ENCODE results near the gene MPPED2.

The MPPED2 gene

DNA sequence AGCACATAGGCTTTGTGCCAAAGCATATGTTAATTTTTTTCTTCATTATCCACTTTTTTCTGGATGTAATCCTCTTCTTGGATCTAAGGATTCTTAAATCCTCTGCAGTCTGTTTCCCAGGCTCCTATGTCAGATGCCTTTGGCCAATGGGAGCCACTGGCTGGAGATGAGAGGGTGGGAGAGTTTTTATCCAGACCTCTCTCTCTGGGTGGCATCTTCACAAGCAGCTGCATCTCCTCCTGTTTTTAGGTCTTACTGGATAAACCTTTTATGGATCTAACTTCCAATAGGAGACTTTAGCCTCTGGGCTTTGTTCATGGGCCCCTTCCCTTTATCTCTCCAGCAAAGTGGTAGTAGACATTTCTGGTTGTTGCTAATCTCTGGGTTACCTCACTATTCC, 22.4 kb upstream of the MPPED2 start:
- in situ Hi-C loops (cut with MboI; ENCODE audit: low pct_unique_long_range_greater_than_20kb, low sequenced_read_pairs, unreplicated experiment): no loop called here
- TF ChIP-seq, protein P1, sequence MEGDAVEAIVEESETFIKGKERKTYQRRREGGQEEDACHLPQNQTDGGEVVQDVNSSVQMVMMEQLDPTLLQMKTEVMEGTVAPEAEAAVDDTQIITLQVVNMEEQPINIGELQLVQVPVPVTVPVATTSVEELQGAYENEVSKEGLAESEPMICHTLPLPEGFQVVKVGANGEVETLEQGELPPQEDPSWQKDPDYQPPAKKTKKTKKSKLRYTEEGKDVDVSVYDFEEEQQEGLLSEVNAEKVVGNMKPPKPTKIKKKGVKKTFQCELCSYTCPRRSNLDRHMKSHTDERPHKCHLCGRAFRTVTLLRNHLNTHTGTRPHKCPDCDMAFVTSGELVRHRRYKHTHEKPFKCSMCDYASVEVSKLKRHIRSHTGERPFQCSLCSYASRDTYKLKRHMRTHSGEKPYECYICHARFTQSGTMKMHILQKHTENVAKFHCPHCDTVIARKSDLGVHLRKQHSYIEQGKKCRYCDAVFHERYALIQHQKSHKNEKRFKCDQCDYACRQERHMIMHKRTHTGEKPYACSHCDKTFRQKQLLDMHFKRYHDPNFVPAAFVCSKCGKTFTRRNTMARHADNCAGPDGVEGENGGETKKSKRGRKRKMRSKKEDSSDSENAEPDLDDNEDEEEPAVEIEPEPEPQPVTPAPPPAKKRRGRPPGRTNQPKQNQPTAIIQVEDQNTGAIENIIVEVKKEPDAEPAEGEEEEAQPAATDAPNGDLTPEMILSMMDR (IDR thresholded peaks at IDR 0.05; ENCODE audit: extremely low read depth, insufficient read depth, missing control alignments): no peak
- DNase-seq (ENCODE audit: low spot score): no peak

DNA sequence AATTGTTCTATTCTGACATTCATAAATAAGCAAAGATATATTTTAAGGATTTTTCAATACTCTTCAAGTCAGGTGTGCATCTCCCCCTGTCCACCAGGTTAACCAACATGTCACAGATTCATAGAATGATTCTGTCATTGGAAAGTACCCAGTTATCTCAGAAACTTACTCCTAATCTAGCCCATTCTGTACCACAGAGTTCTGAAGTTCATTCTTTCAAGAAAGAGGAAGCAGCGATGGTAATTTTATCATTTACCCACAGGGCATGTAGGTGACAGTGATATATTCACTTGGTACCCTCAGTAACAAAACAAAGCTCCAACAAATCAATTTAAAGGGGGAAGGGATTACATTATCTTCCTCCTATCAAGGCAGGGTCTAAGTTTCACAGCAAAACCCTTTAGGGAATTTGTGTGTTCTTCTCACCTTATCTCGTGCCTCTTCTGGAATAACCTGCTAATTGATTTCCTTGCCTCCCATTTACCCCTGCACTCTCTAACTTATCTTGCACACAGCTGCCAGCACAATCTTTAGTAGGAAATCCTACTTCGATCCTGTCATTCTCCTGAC, 19.0 kb upstream of the MPPED2 start:
- in situ Hi-C loops (cut with MboI; ENCODE audit: low pct_unique_long_range_greater_than_20kb, low sequenced_read_pairs, unreplicated experiment): no loop called here
- no peak for DNase-seq (ENCODE audit: low spot score)
- TF ChIP-seq, protein P1 (IDR thresholded peaks at IDR 0.05; ENCODE audit: extremely low read depth, insufficient read depth, missing control alignments): no peak

DNA sequence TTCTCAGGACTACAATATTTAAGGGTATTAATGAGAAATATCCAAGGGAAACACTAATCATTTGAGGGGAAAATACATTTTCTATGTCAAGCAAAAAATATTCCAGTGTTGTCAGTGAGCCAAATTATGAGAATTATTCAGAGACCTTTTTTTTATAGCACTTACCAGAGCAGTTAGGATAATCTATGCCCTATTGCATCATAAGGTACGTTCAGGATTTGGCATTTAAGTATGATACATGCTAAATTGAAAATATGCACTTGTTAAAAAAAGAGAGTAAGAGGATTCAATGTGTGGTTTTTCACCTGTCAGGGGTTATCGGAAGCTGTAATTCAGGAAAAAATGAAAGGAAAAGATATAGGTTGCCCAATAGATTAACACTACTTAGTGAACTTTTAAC, 17.2 kb upstream of the MPPED2 start:
- TF ChIP-seq, protein P1 (IDR thresholded peaks at IDR 0.05; ENCODE audit: extremely low read depth, insufficient read depth, missing control alignments): no peak
- DNase-seq (ENCODE audit: low spot score): no peak
- in situ Hi-C loops (cut with MboI; ENCODE audit: low pct_unique_long_range_greater_than_20kb, low sequenced_read_pairs, unreplicated experiment): no loop called here

DNA sequence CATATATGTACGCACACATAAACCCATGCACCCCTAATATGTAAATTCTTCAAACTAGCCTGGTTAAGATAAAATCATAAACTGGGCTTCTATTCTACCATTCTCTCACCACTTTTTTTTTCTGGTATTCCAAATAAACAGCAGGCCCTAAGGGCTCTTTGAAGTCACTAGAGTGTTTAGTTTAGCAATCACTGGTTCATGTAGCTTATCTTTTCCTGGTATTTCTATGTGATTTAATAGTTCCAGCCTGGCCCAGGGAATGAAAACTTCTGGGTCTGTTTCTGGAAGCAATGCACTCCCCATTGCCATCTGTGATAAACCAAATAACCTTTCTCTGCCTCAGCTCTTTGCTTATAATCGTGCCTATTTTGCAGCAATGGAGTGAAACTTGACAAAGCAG, 10.7 kb upstream of the MPPED2 start:
- no peak for DNase-seq (ENCODE audit: low spot score)
- in situ Hi-C loops (cut with MboI; ENCODE audit: low pct_unique_long_range_greater_than_20kb, low sequenced_read_pairs, unreplicated experiment): no loop called here
- TF ChIP-seq, protein P1 (IDR thresholded peaks at IDR 0.05; ENCODE audit: extremely low read depth, insufficient read depth, missing control alignments): no peak

DNA sequence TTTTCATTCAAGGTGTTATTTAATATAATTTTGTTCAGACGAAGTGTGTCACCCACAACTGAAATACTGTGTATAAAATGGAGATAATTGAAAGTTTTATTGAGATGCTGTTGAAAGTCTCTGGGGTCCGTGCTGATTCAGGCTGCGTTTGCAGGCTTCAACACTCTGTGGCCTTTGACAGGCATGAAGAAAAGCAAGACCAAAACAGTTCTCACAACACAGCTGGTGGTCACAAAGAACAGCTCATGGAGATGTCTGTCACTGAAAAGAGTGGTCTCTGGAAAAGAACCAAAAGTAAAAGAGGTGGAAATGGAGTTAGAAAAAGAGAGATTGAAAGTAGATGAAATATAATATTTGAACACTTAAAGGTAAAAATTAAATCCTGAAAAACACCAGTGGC, 9.8 kb upstream of the MPPED2 start:
- in situ Hi-C loops (cut with MboI; ENCODE audit: low pct_unique_long_range_greater_than_20kb, low sequenced_read_pairs, unreplicated experiment): no loop called here
- no peak for DNase-seq (ENCODE audit: low spot score)
- TF ChIP-seq, protein P1 (IDR thresholded peaks at IDR 0.05; ENCODE audit: extremely low read depth, insufficient read depth, missing control alignments): no peak

DNA sequence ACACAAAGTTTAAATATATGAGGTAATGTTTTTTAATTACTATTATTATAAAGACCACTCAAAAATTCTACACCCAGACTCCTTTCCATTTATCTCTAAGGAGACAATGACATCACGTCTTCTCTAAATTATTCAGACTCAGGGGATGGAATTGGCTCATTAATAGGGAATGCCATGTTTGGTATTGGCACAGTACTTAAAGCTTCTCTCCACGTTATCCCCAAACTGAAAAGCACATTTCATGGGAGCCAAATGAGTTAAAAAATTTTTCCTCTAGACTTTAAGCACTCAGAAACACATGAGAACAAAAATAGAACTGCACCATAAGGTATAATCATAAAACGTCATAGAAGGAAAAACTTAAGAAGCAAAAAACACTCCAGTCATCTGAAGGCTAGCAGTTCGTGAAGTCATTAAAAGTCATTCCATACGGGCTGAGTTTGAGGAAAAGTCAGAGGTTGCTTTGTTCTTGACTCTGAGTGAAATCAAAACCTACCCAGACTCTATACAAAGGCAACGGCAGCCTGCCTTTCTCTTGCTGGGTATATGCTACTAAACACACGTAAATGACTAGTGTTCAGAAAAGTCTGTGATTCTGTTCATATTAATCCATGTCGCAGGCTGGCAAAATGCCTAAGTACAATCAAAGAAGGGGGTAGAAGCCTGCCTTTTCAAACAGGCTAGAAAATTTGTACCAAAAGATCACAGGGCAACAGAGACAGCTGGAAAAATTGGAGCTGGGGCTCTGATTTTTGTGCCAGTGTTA, 8.7 kb upstream of the MPPED2 start:
- TF ChIP-seq, protein P1 (IDR thresholded peaks at IDR 0.05; ENCODE audit: extremely low read depth, insufficient read depth, missing control alignments): no peak
- DNase-seq (ENCODE audit: low spot score): no peak
- in situ Hi-C loops (cut with MboI; ENCODE audit: low pct_unique_long_range_greater_than_20kb, low sequenced_read_pairs, unreplicated experiment): no loop called here

Measured in GM13977 (cell line).